PC-3 (cell line): Measurements from ENCODE around the gene THSD7A. TPM values are rescaled to one million over a fixed set of nuclear protein-coding genes. Genes with fewer than 3 reads are reported as not detected.

Experiments
- ATAC-seq: fragments of 200-7000 bp; cut with Tn5 transposase; 2 replicates; pipeline ENCODE4 v1.9.1; 2020; ENCODE audit warnings: mild to moderate bottlenecking, moderate library complexity
- BruUV-seq: library from RNA; stranded (reverse); fragments of 400-500 nt; replicated peaks from 2 replicates; lab custom pipeline; 2021; lab: Mats Ljungman, UMichigan
- CTCF ChIA-PET: fragments of 300-600 bp; sonication (Branson Sonifier 250); formaldehyde crosslinking; loops from one replicate; lab custom pipeline; 2022; ENCODE audit warnings: antibody characterized with exemption; lab: Charles Lee
- POLR2A ChIA-PET: fragments of 300-600 bp; sonication (Branson Sonifier 250); formaldehyde crosslinking; loops from one replicate; lab custom pipeline; 2022; ENCODE audit warnings: antibody characterized with exemption; ENCODE audit not compliant: unreplicated experiment; lab: Charles Lee
- DNase-seq: peaks from one replicate; pipeline ENCODE4 v3.0.0-alpha.2; 2015
- H2AFZ ChIP-seq: fragments of 300-600 bp; sonication (generic); 2 replicates; pipeline ENCODE4 v1.6.0; 2016; ENCODE audit warnings: antibody characterized with exemption, low read length
- H3F3A ChIP-seq: fragments of 300-600 bp; sonication (generic); one replicate; pipeline ENCODE4 v1.6.0; 2017; ENCODE audit warnings: antibody characterized with exemption, low read length, control low read depth, mild to moderate bottlenecking; ENCODE audit not compliant: unreplicated experiment
- H3K27ac ChIP-seq: fragments of 300-600 bp; sonication (generic); 2 replicates; pipeline ENCODE4 v1.5.1; 2016; ENCODE audit warnings: mild to moderate bottlenecking, low read length
- H3K27me3 ChIP-seq: fragments of 300-600 bp; sonication (generic); 2 replicates; pipeline ENCODE4 v1.6.1; 2016; ENCODE audit warnings: low read length, mixed read lengths
- H3K36me3 ChIP-seq: fragments of 300-600 bp; sonication (generic); 2 replicates; pipeline ENCODE4 v1.6.1; 2016; ENCODE audit warnings: low read depth, mixed run types, low read length, mixed read lengths
- H3K4me1 ChIP-seq: fragments of 300-600 bp; sonication (generic); 2 replicates; pipeline ENCODE4 v1.5.1; 2016; ENCODE audit warnings: low read length; ENCODE audit not compliant: insufficient read depth
- H3K4me2 ChIP-seq: fragments of 300-600 bp; sonication (generic); 2 replicates; pipeline ENCODE4 v1.6.0; 2016; ENCODE audit warnings: low read length
- H3K4me3 ChIP-seq: fragments of 300-600 bp; sonication (generic); 2 replicates; pipeline ENCODE4 v1.5.1; 2016; ENCODE audit warnings: mild to moderate bottlenecking, low read length, mixed read lengths
- H3K79me2 ChIP-seq: fragments of 300-600 bp; sonication (generic); 2 replicates; pipeline ENCODE4 v1.6.1; 2017; ENCODE audit warnings: low read length, mixed read lengths
- H3K9ac ChIP-seq: fragments of 300-600 bp; sonication (generic); 2 replicates; pipeline ENCODE4 v1.6.0; 2016; ENCODE audit warnings: mild to moderate bottlenecking, low read length
- H3K9me2 ChIP-seq: fragments of 300-600 bp; sonication (generic); replicated peaks from 2 replicates; pipeline ENCODE4 v1.6.1; 2016; ENCODE audit warnings: mixed run types, low read length, mixed read lengths
- H3K9me3 ChIP-seq: fragments of 300-600 bp; sonication (generic); 2 replicates; pipeline ENCODE4 v1.6.1; 2016; ENCODE audit warnings: low read length, mixed read lengths
- H4K20me1 ChIP-seq: fragments of 300-600 bp; sonication (generic); 2 replicates; pipeline ENCODE4 v1.6.1; 2016; ENCODE audit warnings: low read length, mixed read lengths
- CTCF ChIP-seq: fragments of 300-600 bp; sonication (generic); conservative IDR thresholded peaks from 2 replicates; pipeline ENCODE4 v1.5.1; 2017; ENCODE audit warnings: antibody characterized with exemption, low read depth, mild to moderate bottlenecking, low read length
- EZH2 ChIP-seq: fragments of 300-600 bp; sonication (generic); IDR thresholded peaks from one replicate; pipeline ENCODE4 v1.6.1; 2017; ENCODE audit warnings: antibody characterized with exemption, mild to moderate bottlenecking, low read length; ENCODE audit not compliant: unreplicated experiment
- EZH2phosphoT487 ChIP-seq: fragments of 300-600 bp; sonication (generic); IDR thresholded peaks from 2 replicates; pipeline ENCODE4 v1.6.1; 2018; ENCODE audit warnings: mild to moderate bottlenecking, antibody characterized with exemption, low read length, borderline replicate concordance
- intact Hi-C: fragments of 100-400 bp; cut with micrococcal nuclease; formaldehyde crosslinking; loops from 2 replicates; pipeline ENCODE4 v1.9.0; 2023
- total RNA-seq: library from RNA; depleted of rRNA; stranded (reverse); fragments of >200 nt; gene quantifications from 2 replicates; pipeline ENCODE4 v1.2.3, GENCODE V29; 2014

The THSD7A gene
- total RNA-seq, 1 experiment from 2014 or later = 0.04 TPM

- Histone ChIP-seq H3K9me3 (no peaks in the 10 kb centered on the region), H3K4me1 (no peaks in the 10 kb centered on the region), H3K27me3 (no peaks in the 10 kb centered on the region), H3K4me3 (no peak overlapping the region), H3F3A (no peaks in the 10 kb centered on the region), H3K4me2 (no peak overlapping the region), H2AFZ (no peak overlapping the region), H3K79me2 (no peaks in the 10 kb centered on the region), H3K9ac (no peak overlapping the region), H3K27ac (no peak overlapping the region), H3K9me2 (no peaks in the 10 kb centered on the region), H3K36me3 (no peaks in the 10 kb centered on the region), H4K20me1 (no peaks in the 10 kb centered on the region)
- CTCF ChIA-PET = no interaction called here
- DNase-seq (no peak), ATAC-seq (peak; percentile 85)
- BruUV-seq = no TSS peak
- no peak for TF ChIP-seq CTCF
- POLR2A ChIA-PET = no interaction called here
- intact Hi-C loops = no loop called here
These were observed 381.7 kb downstream of the THSD7A start for GRCh38 chr7:11450281-11450680.

GRCh38 chr7:11449316-11449715 is 382.7 kb downstream of the THSD7A start:
- intact Hi-C loops = no loop called here
- ATAC-seq (no peak), DNase-seq (no peak)
- H3K9me2 ChIP-seq = no peaks in the 10 kb centered on the region
- ChIA-PET CTCF (no interaction called here), POLR2A (no interaction called here)
- H2AFZ ChIP-seq = no peak overlapping the region
- no TSS peak for BruUV-seq
- H3K4me1 ChIP-seq = no peaks in the 10 kb centered on the region
- H3K9ac ChIP-seq = no peak overlapping the region
- no peak overlapping the region for H3K4me3 ChIP-seq
- H3K79me2 ChIP-seq = no peaks in the 10 kb centered on the region
- H3K27ac ChIP-seq = no peak overlapping the region
- H3F3A ChIP-seq = no peaks in the 10 kb centered on the region
- no peaks in the 10 kb centered on the region for H4K20me1 ChIP-seq
- TF ChIP-seq EZH2 = no peak
- TF ChIP-seq CTCF = no peak
- no peak for TF ChIP-seq EZH2phosphoT487
- no peaks in the 10 kb centered on the region for H3K27me3 ChIP-seq
- H3K9me3 ChIP-seq = no peaks in the 10 kb centered on the region
- H3K4me2 ChIP-seq = no peak overlapping the region
- H3K36me3 ChIP-seq = no peaks in the 10 kb centered on the region

- Histone ChIP-seq H3K27me3 (no peaks in the 10 kb centered on the region), H3K4me2 (no peak overlapping the region), H2AFZ (no peak overlapping the region), H3K79me2 (no peaks in the 10 kb centered on the region), H3K9me2 (no peaks in the 10 kb centered on the region), H3K9me3 (no peaks in the 10 kb centered on the region), H3K9ac (no peak overlapping the region), H3K4me3 (no peak overlapping the region), H3F3A (no peaks in the 10 kb centered on the region), H4K20me1 (no peaks in the 10 kb centered on the region), H3K27ac (no peak overlapping the region), H3K4me1 (no peaks in the 10 kb centered on the region), H3K36me3 (no peaks in the 10 kb centered on the region)
- no TSS peak for BruUV-seq
- ATAC-seq (no peak), DNase-seq (no peak)
- ChIA-PET CTCF (no interaction called here), POLR2A (no interaction called here)
- TF ChIP-seq EZH2phosphoT487 (no peak), EZH2 (no peak), CTCF (no peak)
- intact Hi-C loops = no loop called here
These were observed 383.7 kb downstream of the THSD7A start for GRCh38 chr7:11448323-11448722.
